ENCODE results near the gene KCNIP1.

GRCh38 chr5:170501361-170501760 lies 2.5 kb upstream of the KCNIP1 start:
- TF ChIP-seq CTCF (IDR thresholded peaks at IDR 0.05) (no peak), EP300 (IDR thresholded peaks at IDR 0.05) (no peak)

Measured in gastroesophageal sphincter (tissue), 3 donors.